Breast epithelium (tissue), 3 donors: Measurements from ENCODE around the gene KCNH4.

ENCODE experiments used
- CTCF ChIP-seq, 3 donors: fragments of 450-650 bp; IDR thresholded peaks; one replicate each; pipeline ENCODE4 v1.5.1; 2016 to 2017; ENCODE audit warnings: antibody characterized with exemption in 3 of 3, mild to moderate bottlenecking in 3 of 3, moderate library complexity in 3 of 3
- POLR2A ChIP-seq: fragments of 450-650 bp; IDR thresholded peaks from one replicate; pipeline ENCODE4 v1.6.1; 2016; ENCODE audit warnings: antibody characterized with exemption, mild to moderate bottlenecking, moderate library complexity
- POLR2AphosphoS5 ChIP-seq, 3 donors: sonication (generic); formaldehyde crosslinking; IDR thresholded peaks; one replicate each; pipeline ENCODE4 v1.6.1; 2017; ENCODE audit warnings: antibody characterized with exemption in 3 of 3

- no peak for TF ChIP-seq POLR2A
- no peak for TF ChIP-seq CTCF (IDR thresholded peaks at IDR 0.05)
- no peak for TF ChIP-seq POLR2AphosphoS5 (IDR thresholded peaks at IDR 0.05)
Measured at GRCh38 chr17:42171831-42172230, 9.1 kb downstream of the KCNH4 start.
